CD14-positive monocyte (primary cell): ENCODE results near the gene CXCR1. TPM values are rescaled to one million over a fixed set of nuclear protein-coding genes. Genes with fewer than 3 reads are reported as not detected.

Experiments
- DNase-seq, 3 donors: peaks; one replicate each; pipeline ENCODE4 v3.0.0-alpha.2; 2011 to 2022
- H2AFZ ChIP-seq: 2 replicates; pipeline ENCODE4 v1.6.0; 2012; ENCODE audit warnings: mild to moderate bottlenecking, low read depth, low read length, inconsistent platforms; ENCODE audit not compliant: insufficient read depth, poor library complexity, severe bottlenecking
- H3K27ac ChIP-seq, 2 donors: 1 replicate in 1 of 2; 2 replicates in 1 of 2; pipeline ENCODE4 v1.5.1; 2012 to 2013; ENCODE audit warnings: low read length in 2 of 2, control low read depth in 1 of 2, inconsistent platforms in 1 of 2, low read depth in 1 of 2, mild to moderate bottlenecking in 1 of 2
- H3K27me3 ChIP-seq, 2 donors: one replicate each; pipeline versions ENCODE4 v1.6.0 to v1.6.1; 2011 to 2013; ENCODE audit warnings: low read length in 2 of 2; ENCODE audit not compliant: control insufficient read depth in 2 of 2, insufficient read depth in 2 of 2
- H3K36me3 ChIP-seq, 2 donors: replicated peaks in 1 of 2; 1 replicate in 1 of 2; 2 replicates in 1 of 2; pipeline versions ENCODE4 v1.5.1 to v1.6.1; 2012 to 2013; ENCODE audit warnings: low read length in 2 of 2, control low read depth in 1 of 2, inconsistent platforms in 1 of 2, mild to moderate bottlenecking in 1 of 2; ENCODE audit not compliant: insufficient read depth in 2 of 2, control insufficient read depth in 1 of 2
- H3K4me1 ChIP-seq, 2 donors: 1 replicate in 1 of 2; 2 replicates in 1 of 2; pipeline versions ENCODE4 v1.5.1 to v1.6.1; 2012 to 2013; ENCODE audit warnings: low read length in 2 of 2, control low read depth in 1 of 2, inconsistent platforms in 1 of 2, mild to moderate bottlenecking in 1 of 2, moderate library complexity in 1 of 2; ENCODE audit not compliant: insufficient read depth in 2 of 2, control insufficient read depth in 1 of 2
- H3K4me2 ChIP-seq: replicated peaks from 2 replicates; pipeline ENCODE3; 2012; ENCODE audit warnings: low read length, moderate library complexity, mild to moderate bottlenecking; ENCODE audit not compliant: poor library complexity, severe bottlenecking; ENCODE audit errors: extremely low read depth
- H3K4me3 ChIP-seq, 3 experiments: fragments of 200-600 bp in 1 of 3; sonication (generic) in 1 of 3; replicated peaks in 1 of 3; 1 replicate in 2 of 3; 2 replicates in 1 of 3; pipeline ENCODE4 v1.5.1; 2011 to 2013; ENCODE audit warnings: low read length in 3 of 3, mild to moderate bottlenecking in 3 of 3, control low read depth in 2 of 3, low read depth in 2 of 3, inconsistent platforms in 1 of 3, moderate library complexity in 1 of 3
- H3K79me2 ChIP-seq: 2 replicates; pipeline ENCODE4 v1.6.0; 2012; ENCODE audit warnings: mild to moderate bottlenecking, control low read depth, inconsistent platforms, low read length, moderate library complexity; ENCODE audit not compliant: insufficient read depth
- H3K9ac ChIP-seq: 2 replicates; pipeline ENCODE4 v1.6.0; 2017; ENCODE audit warnings: low read length, mild to moderate bottlenecking; ENCODE audit not compliant: insufficient read depth, poor library complexity, severe bottlenecking
- H3K9me3 ChIP-seq, 2 donors: replicated peaks in 1 of 2; 1 replicate in 1 of 2; 2 replicates in 1 of 2; pipeline versions ENCODE4 v1.5.1 to v1.6.1; 2012 to 2013; ENCODE audit warnings: low read length in 2 of 2, control low read depth in 1 of 2; ENCODE audit not compliant: control insufficient read depth in 1 of 2, insufficient read depth in 1 of 2
- H4K20me1 ChIP-seq: 2 replicates; pipeline ENCODE4 v1.6.0; 2012; ENCODE audit warnings: mild to moderate bottlenecking, low read length, control low read depth, moderate library complexity; ENCODE audit not compliant: insufficient read depth
- H3K27ac Mint-ChIP-seq, 7 donors: one replicate each; pipeline ENCODE4 v1.8.0; 2020; ENCODE audit warnings: mild to moderate bottlenecking in 7 of 7, mixed read lengths in 7 of 7, moderate library complexity in 6 of 7, inconsistent platforms in 2 of 7
- H3K27me3 Mint-ChIP-seq, 3 donors: one replicate each; pipeline ENCODE4 v1.8.0; 2021 to 2022; ENCODE audit warnings: low read depth in 3 of 3, mild to moderate bottlenecking in 3 of 3, mixed read lengths in 3 of 3, moderate library complexity in 3 of 3, inconsistent platforms in 1 of 3
- H3K36me3 Mint-ChIP-seq, 2 donors: one replicate each; pipeline ENCODE4 v1.8.0; 2020; ENCODE audit warnings: mixed read lengths in 2 of 2, inconsistent platforms in 1 of 2, mild to moderate bottlenecking in 1 of 2
- H3K4me1 Mint-ChIP-seq: one replicate; pipeline ENCODE4 v1.8.0; 2020; ENCODE audit warnings: mild to moderate bottlenecking, mixed read lengths
- H3K4me3 Mint-ChIP-seq, 2 donors: one replicate each; pipeline ENCODE4 v1.8.0; 2020; ENCODE audit warnings: mild to moderate bottlenecking in 2 of 2, mixed read lengths in 2 of 2, moderate library complexity in 1 of 2
- H3K9me3 Mint-ChIP-seq, 7 donors: one replicate each; pipeline ENCODE4 v1.8.0; 2020 to 2022; ENCODE audit warnings: mixed read lengths in 7 of 7, mild to moderate bottlenecking in 6 of 7, moderate library complexity in 6 of 7, inconsistent platforms in 2 of 7
- WGBS: methylation state at CpG from one replicate; pipeline ENCODE4 v1.1.5; 2013; ENCODE audit warnings: missing lambda C conversion rate; ENCODE audit not compliant: insufficient coverage; 5-methylcytosine and 5-hydroxymethylcytosine counted together
- intact Hi-C, 2 donors: fragments of 100-400 bp; cut with micrococcal nuclease; formaldehyde crosslinking; loops; one replicate each; pipeline versions ENCODE4 v1.15.0 to v1.15.1; 2023
- polyA plus RNA-seq, 3 donors: library from polyadenylated mRNA; depleted of rRNA in 1 of 3; unstranded in 2 of 3; stranded (reverse) in 1 of 3; fragments of 300-500 nt in 2 of 3; fragments of >200 nt in 1 of 3; fragmentation: Illumina TruSeq in 2 of 3; gene quantifications; 1 replicate in 2 of 3; 2 replicates in 1 of 3; pipeline ENCODE4 v1.2.3, GENCODE V29; 2012 to 2021
- TF ChIP-seq, protein P1 (sequence below): fragments of 200-600 bp; IDR thresholded peaks from one replicate; pipeline ENCODE4 v1.8.0; 2022; ENCODE audit warnings: antibody characterized with exemption, mild to moderate bottlenecking

CXCR1 gene
- polyA plus RNA-seq, 3 donors = 0.44 to 2.4 (median 0.59) TPM

DNA sequence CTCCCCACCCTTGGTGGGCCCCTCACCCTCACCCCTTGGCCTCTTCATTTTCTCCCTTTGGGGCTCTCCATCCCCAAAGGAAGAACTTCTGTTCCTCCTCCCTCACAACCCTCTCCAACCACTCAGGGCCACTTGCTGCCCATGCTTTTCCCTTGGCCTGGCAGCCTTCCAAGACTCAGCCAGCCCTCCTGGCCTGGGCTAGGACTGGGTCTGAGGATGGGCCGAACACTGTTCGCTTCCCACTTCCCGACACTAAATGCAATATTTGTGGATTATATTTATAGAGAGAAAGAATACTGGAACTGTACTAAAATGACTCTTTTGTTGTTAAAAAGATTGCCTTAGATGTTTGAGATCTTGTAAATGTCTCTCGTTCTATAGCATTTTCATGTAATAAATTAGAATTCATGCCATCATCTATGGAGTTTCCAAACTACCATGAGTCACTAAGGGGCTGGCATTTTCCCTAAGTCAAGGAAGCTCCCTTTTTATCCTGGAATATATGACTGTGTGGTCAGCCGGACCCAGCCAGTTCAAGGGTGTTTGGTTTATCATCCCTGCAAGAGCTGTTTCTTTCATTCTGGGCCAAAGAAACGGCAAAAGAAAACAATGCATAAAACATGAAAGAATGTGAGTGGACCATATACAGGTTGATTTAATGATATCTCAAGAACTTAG, 37.2 kb downstream of the CXCR1 start:
- peak overlapping the region; percentile 78 to 90 (median 85) for H3K27ac Mint-ChIP-seq
- no peaks in the 10 kb centered on the region for H3K27me3 ChIP-seq
- H4K20me1 ChIP-seq = no peaks in the 10 kb centered on the region
- peaks cover 65 to 68% of the 10 kb centered on the region in 2 donors for H3K4me1 ChIP-seq
- no peak overlapping the region for H2AFZ ChIP-seq
- H3K9ac ChIP-seq = no peak overlapping the region
- H3K9me3 ChIP-seq = no peaks in the 10 kb centered on the region
- H3K4me1 Mint-ChIP-seq = peaks cover 74% of the 10 kb centered on the region
- no peaks in the 10 kb centered on the region for H3K9me3 Mint-ChIP-seq
- H3K27me3 Mint-ChIP-seq = peaks cover 0 to 5% (median 0%) of the 10 kb centered on the region in 3 donors
- peak overlapping the region; percentile 6 to 94 for H3K27ac ChIP-seq
- peaks cover 1 to 29% of the 10 kb centered on the region in 2 donors for H3K36me3 ChIP-seq
- peak overlapping the region in 1 of 3 experiments; percentile 77 for H3K4me3 ChIP-seq
- peaks cover 30 to 41% of the 10 kb centered on the region in 2 donors for H3K36me3 Mint-ChIP-seq
- WGBS = 100% methylated on average over 1 of the region's 6 CpGs
- H3K4me3 Mint-ChIP-seq = peak overlapping the region; percentile 28 to 83
- peaks cover 59% of the 10 kb centered on the region for H3K79me2 ChIP-seq
- peak overlapping the region; percentile 79 for H3K4me2 ChIP-seq
- TF ChIP-seq, protein P1, sequence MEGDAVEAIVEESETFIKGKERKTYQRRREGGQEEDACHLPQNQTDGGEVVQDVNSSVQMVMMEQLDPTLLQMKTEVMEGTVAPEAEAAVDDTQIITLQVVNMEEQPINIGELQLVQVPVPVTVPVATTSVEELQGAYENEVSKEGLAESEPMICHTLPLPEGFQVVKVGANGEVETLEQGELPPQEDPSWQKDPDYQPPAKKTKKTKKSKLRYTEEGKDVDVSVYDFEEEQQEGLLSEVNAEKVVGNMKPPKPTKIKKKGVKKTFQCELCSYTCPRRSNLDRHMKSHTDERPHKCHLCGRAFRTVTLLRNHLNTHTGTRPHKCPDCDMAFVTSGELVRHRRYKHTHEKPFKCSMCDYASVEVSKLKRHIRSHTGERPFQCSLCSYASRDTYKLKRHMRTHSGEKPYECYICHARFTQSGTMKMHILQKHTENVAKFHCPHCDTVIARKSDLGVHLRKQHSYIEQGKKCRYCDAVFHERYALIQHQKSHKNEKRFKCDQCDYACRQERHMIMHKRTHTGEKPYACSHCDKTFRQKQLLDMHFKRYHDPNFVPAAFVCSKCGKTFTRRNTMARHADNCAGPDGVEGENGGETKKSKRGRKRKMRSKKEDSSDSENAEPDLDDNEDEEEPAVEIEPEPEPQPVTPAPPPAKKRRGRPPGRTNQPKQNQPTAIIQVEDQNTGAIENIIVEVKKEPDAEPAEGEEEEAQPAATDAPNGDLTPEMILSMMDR = no peak
- intact Hi-C loops = no loop called here
- DNase-seq = peak in 1 of 3 donors; percentile 41

DNA sequence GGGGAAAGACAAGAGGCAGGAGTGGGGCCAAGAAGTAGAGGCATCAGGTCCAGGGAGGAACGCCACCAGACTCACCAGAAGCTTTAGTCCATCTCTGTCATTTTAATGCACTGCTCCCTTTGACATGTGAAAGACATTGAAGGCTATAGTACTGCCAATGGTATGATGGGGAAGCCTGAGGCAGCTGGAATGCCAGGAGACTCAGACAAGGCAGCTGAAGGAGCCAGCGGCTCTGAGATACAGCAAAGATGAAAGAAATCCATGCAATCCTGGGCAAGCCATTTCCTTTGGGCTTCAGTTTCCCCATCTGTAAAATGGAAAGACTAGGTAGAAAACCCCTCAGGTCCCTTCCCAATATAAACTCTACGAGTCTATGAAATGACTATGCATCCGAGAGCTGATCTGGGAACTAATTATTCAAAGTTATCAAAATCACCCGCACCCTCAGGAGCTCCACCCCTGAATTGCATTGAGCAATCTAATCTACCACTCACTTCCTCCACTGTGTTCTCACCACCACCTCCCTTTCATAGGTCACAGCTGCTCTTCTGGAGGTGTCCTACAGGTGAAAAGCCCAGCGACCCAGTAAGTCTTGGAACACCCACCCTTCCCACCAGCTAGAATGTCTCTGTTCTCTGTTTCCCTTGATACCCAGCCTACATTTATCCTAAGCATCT, 37.8 kb downstream of the CXCR1 start:
- Mint-ChIP-seq H3K4me1 (peaks cover 78% of the 10 kb centered on the region), H3K4me3 (peak overlapping the region; percentile 54 to 83)
- no peak overlapping the region for H3K9ac ChIP-seq

More for the DNA sequence above, 37.8 kb downstream of the CXCR1 start:
- peaks cover 24 to 34% of the 10 kb centered on the region in 2 donors for H3K36me3 Mint-ChIP-seq
- peaks cover 0 to 5% (median 0%) of the 10 kb centered on the region in 3 donors for H3K27me3 Mint-ChIP-seq
- WGBS = 33% methylated on average over 3 of the region's 6 CpGs
- Histone ChIP-seq H3K36me3 (peaks cover 0 to 22% of the 10 kb centered on the region in 2 donors), H3K79me2 (peaks cover 59% of the 10 kb centered on the region), H3K9me3 (no peaks in the 10 kb centered on the region), H3K27ac (peak overlapping the region; percentile 29 to 94), H3K4me2 (peak overlapping the region; percentile 79), H3K4me3 (peak overlapping the region in 1 of 3 experiments; percentile 77), H3K4me1 (peaks cover 71 to 74% of the 10 kb centered on the region in 2 donors), H4K20me1 (no peaks in the 10 kb centered on the region), H2AFZ (no peak overlapping the region), H3K27me3 (no peaks in the 10 kb centered on the region)
- peak; percentile 25 to 50 (median 46) for DNase-seq
- TF ChIP-seq, protein P1 = no peak
- no peaks in the 10 kb centered on the region for H3K9me3 Mint-ChIP-seq
- H3K27ac Mint-ChIP-seq = peak overlapping the region; percentile 81 to 90 (median 87)
- intact Hi-C loops = no loop called here
